Fibroblast of skin of left quadriceps (primary cell): ENCODE data around the gene ETFBKMT.
"Not testable (repeated sequence)": the region's sequence is repeated elsewhere in the genome, so short reads cannot be mapped to it uniquely, and the experiment has no call there.

ENCODE experiments used
- DNase-seq, 2 experiments: peaks; one replicate each; pipeline ENCODE4 v3.0.0-alpha.2; 2013; ENCODE audit warnings: low read depth in 2 of 2

The ETFBKMT gene

GRCh38 chr12:31655792-31656191 is 3.7 kb upstream of the ETFBKMT start:
- no peak for DNase-seq

DNA sequence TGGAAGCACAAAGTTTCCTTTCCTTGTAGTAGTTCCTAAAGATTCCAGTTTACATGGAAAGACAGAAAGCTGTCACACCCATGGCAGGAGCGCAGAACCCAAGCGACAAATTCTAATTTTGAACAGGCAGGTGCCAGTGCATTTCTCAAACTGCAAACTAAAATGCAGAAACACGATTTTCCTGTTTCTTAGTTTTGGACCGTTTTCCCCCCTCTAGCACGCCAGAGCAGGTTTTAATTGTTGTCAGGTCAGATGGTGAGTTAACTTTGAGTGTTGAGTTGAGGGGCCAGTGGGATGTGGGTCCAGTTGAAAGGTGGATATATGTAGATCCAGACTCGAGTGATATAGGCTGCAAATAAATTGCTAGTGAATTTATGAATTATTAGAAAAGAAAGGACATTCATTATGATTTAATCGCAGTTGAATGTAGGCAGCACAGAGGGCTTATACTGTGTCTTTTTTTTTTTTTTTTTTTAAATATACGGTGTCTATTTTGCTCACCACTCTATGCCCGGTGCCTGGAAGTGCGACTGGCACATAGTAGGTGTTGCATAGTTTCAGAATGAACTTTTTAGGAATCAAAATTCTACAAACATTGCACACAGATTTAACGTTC is 909 bp upstream of the ETFBKMT start:
- DNase-seq, result no peak

DNA sequence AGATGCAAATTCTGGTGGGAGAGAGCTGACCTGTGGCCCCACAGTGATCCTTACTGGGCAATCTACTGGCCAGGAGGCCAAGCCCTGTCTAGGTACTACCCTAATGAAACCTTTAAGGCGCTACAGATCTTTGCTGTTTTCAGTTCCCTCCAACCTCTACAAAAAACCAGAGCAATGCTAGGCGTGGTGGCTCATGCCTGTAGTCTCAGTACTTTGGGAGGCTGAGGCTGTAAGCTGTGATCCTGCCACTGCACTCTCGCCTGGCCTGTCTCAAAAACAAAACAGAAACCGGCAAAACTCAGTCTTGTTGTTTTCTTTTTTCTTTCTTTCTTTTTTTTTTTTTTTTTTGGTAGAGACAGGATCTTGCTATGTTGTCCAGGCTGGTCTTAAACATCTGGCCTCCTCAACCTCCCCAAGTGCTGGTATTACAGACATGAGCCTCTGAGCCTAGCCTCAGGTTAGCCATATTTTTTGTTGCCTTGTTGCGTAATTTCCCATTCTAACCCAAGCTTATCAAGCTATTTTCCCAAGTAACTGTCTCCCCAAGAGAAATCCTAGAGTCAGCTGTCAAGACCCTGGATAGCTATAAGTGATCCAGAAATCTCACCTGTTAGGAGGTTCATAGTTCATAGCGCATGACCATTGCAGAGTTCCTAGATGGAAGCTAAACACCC is 2.8 kb downstream of the ETFBKMT start:
- no peak for DNase-seq

- DNase-seq, result no peak
Observed at GRCh38 chr12:31663576-31663975, 4.1 kb downstream of the ETFBKMT start.

DNA sequence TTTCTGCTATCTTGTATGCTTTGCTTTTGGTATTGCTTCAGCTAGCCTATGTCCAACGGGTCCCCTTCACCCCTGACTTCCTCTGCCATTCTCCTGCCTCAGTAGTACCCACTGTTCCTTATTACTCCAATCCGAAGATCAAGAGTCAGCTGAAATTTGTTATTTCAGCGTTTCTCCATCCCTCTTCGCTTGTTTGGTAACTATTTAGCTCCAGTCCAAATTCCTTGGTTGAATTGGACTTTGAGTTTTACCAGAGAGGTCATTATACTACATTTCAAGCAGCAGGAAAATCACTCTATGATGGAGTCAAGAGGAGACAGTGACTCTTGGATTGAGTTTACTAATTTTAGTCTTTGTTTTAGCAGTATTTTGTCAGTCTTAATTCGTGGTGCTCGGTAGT is 4.5 kb downstream of the ETFBKMT start:
- no peak for DNase-seq

DNA sequence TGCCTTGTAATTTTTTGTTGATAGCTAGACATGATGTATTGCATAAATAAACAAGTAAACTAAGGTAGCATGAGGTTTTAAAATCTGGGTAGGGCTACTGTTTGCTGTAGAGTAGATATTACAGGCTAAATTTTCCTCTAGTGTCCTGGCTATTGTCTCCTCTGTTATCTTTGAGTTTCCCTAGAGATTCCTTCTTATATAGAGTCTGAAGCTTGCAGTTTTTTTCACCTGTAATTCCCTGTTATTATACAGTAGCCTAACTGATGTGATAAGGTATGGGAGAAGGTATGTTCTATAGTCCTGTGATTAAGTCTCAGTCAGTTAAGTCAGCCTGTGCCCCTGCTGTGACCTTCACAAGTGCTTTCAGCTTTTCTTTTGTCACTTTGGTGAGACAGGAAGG is 9.5 kb downstream of the ETFBKMT start:
- DNase-seq, result no peak

GRCh38 chr12:31669582-31669981 is 10.1 kb downstream of the ETFBKMT start:
- DNase-seq, result not testable (repeated sequence)

GRCh38 chr12:31672521-31672920 is 13.0 kb downstream of the ETFBKMT start:
- no peak for DNase-seq

GRCh38 chr12:31682136-31682962 is 22.9 kb downstream of the ETFBKMT start:
- peak; percentile 37 to 43 for DNase-seq

DNA sequence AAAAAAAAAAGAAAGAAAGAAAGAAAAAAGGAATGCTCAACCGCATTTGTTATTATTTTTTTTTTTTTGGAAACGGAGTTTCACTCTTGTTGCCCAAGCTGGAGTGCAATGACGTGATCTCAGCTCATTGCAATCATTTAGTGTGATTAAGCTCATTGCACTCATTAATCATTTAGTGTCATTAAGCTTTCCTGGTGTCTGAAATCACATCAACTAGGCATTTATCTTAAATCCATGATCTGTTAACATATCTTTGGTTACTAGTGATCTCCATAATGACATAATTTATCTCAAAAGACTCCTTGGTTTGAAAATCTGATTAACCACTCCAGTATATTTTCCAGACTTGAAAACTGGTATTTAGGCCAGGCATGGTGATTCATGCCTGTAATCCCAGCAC is 26.3 kb downstream of the ETFBKMT start:
- DNase-seq, result no peak

GRCh38 chr12:31687101-31687527 is 27.6 kb downstream of the ETFBKMT start:
- DNase-seq, result no peak

DNA sequence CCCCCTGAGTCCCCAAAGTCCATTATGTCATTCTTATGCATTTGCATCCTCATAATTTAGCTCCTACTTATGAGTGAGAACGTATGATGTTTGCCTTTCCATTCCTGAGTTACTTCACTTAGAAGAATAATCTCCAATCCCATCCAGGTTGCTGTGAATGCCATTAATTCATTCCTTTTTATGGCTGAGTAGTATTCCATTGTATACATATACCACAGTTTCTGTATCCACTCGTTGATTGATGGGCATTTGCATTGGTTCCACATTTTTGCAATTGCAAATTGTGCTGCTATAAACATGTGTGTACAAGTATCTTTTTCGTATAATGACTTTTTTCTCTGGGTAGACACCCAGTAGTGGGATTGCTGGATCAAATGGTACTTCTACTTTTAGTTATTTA is 30.4 kb downstream of the ETFBKMT start:
- not testable (repeated sequence) for DNase-seq

DNA sequence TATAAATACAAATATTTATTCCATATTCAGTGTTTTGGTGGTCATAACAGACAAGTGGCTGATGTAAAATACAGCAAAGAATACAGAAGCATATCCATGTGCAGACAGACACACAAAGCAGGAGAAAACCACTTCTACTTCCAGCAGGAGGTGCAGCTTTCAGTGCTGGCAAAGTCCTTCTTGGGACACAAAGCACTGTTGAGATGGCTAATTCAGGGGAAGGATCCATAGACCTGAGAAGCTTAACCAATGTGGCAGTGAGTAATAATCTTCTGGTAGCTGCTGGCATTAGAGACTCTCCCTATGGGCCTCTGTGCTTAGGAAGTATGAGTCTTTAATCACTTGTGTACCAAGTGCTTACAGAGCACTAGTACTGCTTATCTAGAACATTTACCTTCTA is 42.6 kb downstream of the ETFBKMT start:
- DNase-seq, result no peak

DNA sequence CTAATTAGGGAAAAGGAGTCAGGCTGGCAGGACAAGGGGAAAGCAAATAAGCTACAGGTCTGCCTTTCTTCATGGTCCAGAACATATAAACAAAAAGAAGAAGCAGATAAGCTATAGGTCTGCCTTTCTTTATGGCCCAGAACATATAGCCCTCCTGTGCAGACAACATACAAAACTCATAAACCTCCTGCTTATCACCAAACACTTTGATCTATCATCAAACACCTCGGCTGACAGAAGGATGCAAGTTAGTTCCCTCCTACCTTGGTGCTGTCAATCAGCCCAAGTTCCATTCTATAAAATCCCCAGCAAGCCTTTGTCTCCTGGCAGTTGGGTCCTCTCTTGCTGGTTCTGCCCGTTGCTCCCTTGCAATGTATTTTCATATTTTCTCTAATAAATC is 46.1 kb downstream of the ETFBKMT start:
- no peak for DNase-seq

- DNase-seq, result not testable (repeated sequence)
Observed at GRCh38 chr12:31708118-31708517, 48.6 kb downstream of the ETFBKMT start.

- DNase-seq, result no peak
Observed at GRCh38 chr12:31710021-31710818, 50.7 kb downstream of the ETFBKMT start.

- no peak for DNase-seq
Observed at GRCh38 chr12:31712877-31713276, 53.4 kb downstream of the ETFBKMT start.

- DNase-seq, result no peak
Observed at GRCh38 chr12:31714406-31715271, 55.2 kb downstream of the ETFBKMT start.

DNA sequence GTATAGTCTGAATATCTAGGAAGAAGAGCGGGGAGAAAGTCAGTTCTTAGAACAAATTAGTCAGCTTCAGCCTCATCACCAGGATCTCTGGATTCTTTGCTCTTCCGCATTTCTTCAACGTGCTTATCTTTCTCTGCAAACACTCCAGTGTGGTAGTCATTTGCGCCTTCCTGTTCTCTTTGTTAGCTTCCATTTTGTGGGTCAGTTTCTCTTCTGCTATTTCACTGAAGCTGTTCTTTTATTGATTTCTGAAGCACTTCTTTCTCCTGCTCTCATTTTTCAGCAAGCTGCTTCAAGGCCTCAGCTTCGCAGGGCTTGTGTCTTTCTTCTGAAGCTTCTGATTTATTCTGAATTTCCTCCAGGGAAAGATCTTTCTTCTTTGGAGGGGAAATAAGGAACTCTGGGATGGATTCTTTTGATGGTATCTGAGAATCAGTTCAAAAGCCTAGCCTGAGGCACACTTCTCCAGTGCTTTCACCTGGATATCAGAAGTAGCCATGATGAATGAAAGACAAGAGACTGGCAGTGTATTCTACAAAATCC is 55.9 kb downstream of the ETFBKMT start:
- no peak for DNase-seq

DNA sequence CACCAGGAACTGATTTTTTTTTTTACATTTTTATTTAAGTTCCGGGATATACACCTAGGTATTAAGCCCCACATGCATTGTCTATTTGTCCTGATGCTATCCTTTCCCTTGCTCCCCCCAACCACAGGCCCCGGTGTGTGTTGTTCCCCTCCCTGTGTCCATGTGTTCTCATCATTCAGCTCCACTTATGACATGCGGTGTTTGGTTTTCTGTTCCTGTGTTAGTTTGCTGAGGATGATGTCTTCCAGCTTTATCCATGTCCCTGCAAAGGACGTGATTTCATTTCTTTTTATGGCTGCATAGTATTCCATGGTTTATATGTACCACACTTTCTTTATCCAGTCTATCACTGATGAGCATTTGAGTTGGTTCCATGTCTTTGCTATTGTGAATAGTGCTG is 57.5 kb downstream of the ETFBKMT start:
- DNase-seq, result not testable (repeated sequence)
